ENCODE data around the gene DEFB110. TPM values are rescaled to one million over a fixed set of nuclear protein-coding genes. Genes with fewer than 3 reads are reported as not detected.
A peak's percentile ranks its signal among the peaks of the same experiment; 100 is the strongest.

Gene DEFB110
- total RNA-seq, 1 donor from 2014 or later = not detected

DNA sequence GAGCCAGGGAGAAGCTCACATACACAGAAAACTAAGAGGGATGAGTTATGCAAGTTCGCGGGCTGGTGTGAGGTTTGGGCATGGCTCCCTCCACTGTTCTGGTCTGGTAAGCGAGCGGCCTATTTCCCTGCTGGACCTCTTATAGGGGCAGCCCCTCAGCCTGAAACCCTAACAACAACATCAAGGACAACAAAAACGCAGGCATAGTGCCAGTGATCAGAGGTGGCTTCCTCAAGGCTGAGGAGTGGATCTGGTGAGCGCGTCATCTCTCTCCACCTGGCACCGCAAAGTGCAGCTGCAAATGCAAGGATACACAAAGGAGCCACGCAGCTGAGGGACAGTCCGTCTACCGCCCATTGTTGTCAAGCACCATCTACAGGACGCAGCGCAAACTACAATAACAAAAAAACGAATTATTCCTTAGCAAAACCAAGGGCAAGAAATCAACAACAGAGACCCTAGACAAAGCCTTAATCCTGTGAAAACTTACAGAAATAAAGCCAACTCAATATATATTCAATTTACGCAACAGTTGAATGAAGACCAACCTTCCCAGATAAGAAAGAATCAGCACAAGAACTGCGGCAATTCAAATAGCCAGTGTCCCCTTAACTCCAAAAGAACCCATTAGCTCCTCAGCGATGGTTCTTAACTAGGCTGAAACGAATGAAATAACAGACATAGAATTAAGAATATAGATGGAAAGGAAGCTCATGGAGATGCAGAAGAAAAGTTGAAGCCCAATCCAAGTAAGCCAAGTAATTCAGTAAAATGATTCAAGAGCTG, 9.2 kb upstream of the DEFB110 start:
- TF ChIP-seq CTCF (IDR thresholded peaks at IDR 0.05; ENCODE audit: insufficient read depth, low read length, severe bottlenecking) = peak; percentile 66
- Histone ChIP-seq H3K27me3 (ENCODE audit: control insufficient read depth, insufficient read depth, low read length) (no peaks in the 10 kb centered on the region), H3K4me3 (ENCODE audit: low read depth, low read length) (no peak overlapping the region), H3K36me3 (ENCODE audit: control insufficient read depth, insufficient read depth, low read length) (no peaks in the 10 kb centered on the region)
- FAIRE-seq (peak; percentile 94), DNase-seq (ENCODE audit: low read depth) (peak; percentile 24)

- TF ChIP-seq CTCF (IDR thresholded peaks at IDR 0.05; ENCODE audit: insufficient read depth, low read length, severe bottlenecking) = no peak
- FAIRE-seq = no peak
- Histone ChIP-seq H3K36me3 (ENCODE audit: control insufficient read depth, insufficient read depth, low read length) (no peaks in the 10 kb centered on the region), H3K4me3 (ENCODE audit: low read depth, low read length) (no peak overlapping the region), H3K27me3 (ENCODE audit: control insufficient read depth, insufficient read depth, low read length) (no peaks in the 10 kb centered on the region)
- no peak for DNase-seq (ENCODE audit: low read depth)
Measured at GRCh38 chr6:50030350-50030749, 8.6 kb upstream of the DEFB110 start.

DNA sequence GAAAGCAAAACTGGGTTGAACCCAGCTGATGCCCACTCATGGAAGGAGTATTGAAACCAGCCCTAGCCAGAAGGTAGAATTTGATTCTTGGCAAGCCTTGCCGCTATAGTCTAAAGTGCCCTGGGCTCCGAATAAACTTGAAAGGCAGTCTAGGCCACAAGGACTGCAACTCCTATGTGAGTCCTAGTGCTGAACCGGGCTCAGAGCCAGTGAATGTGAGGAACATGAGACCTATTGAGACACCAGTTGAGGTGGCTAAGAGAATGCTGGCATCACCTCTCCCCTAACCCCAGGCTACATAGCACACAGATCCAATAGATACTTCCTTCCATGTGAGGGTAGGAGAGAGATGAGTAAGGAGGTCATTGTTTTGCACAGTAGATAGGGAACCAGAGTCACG, 3.5 kb upstream of the DEFB110 start:
- no peaks in the 10 kb centered on the region for H3K27me3 ChIP-seq (ENCODE audit: control insufficient read depth, insufficient read depth, low read length)
- no peak overlapping the region for H3K4me3 ChIP-seq (ENCODE audit: low read depth, low read length)
- no peak for TF ChIP-seq CTCF (IDR thresholded peaks at IDR 0.05; ENCODE audit: insufficient read depth, low read length, severe bottlenecking)
- FAIRE-seq (no peak), DNase-seq (ENCODE audit: low read depth) (peak; percentile 6)
- no peaks in the 10 kb centered on the region for H3K36me3 ChIP-seq (ENCODE audit: control insufficient read depth, insufficient read depth, low read length)

GRCh38 chr6:50007819-50008218, 14.0 kb downstream of the DEFB110 start:
- FAIRE-seq (no peak), DNase-seq (ENCODE audit: low read depth) (peak; percentile 94)
- no peaks in the 10 kb centered on the region for H3K27me3 ChIP-seq (ENCODE audit: control insufficient read depth, insufficient read depth, low read length)
- no peak overlapping the region for H3K4me3 ChIP-seq (ENCODE audit: low read depth, low read length)
- H3K36me3 ChIP-seq (ENCODE audit: control insufficient read depth, insufficient read depth, low read length) = no peaks in the 10 kb centered on the region
- TF ChIP-seq CTCF (IDR thresholded peaks at IDR 0.05; ENCODE audit: insufficient read depth, low read length, severe bottlenecking) = no peak

- no peak for DNase-seq (ENCODE audit: low read depth)
- no peak for FAIRE-seq
- TF ChIP-seq CTCF (IDR thresholded peaks at IDR 0.05; ENCODE audit: insufficient read depth, low read length, severe bottlenecking) = no peak
- Histone ChIP-seq H3K36me3 (ENCODE audit: control insufficient read depth, insufficient read depth, low read length) (no peaks in the 10 kb centered on the region), H3K27me3 (ENCODE audit: control insufficient read depth, insufficient read depth, low read length) (no peaks in the 10 kb centered on the region), H3K4me3 (ENCODE audit: low read depth, low read length) (no peak overlapping the region)
Measured at GRCh38 chr6:50003139-50003538, 18.7 kb downstream of the DEFB110 start.

DNA sequence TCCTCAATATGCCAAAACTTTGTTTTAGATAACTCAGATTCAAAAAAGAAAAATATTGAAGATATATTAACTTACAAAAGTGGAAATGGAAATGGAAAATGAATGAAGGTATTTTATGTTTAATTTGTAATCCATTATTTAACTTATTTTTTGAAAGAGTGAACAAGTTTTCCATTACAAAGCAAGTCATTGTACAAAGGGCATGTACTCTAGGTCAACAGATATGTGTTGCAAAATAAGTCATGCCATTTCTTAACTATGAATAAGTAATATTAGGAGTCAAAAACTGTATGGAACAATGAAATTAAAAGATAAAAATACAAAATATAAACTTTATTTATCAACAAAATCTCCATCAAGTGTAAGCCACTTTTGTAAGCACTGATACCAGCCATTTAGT, 26.5 kb downstream of the DEFB110 start:
- Histone ChIP-seq H3K27me3 (ENCODE audit: control insufficient read depth, insufficient read depth, low read length) (no peaks in the 10 kb centered on the region), H3K4me3 (ENCODE audit: low read depth, low read length) (no peak overlapping the region), H3K36me3 (ENCODE audit: control insufficient read depth, insufficient read depth, low read length) (no peaks in the 10 kb centered on the region)
- FAIRE-seq (no peak), DNase-seq (ENCODE audit: low read depth) (no peak)
- TF ChIP-seq CTCF (IDR thresholded peaks at IDR 0.05; ENCODE audit: insufficient read depth, low read length, severe bottlenecking) = no peak
